SU-DHL-6 (cell line): ENCODE measurements around the gene KMT2B.

ENCODE experiments used
- EZH2phosphoT487 ChIP-seq: fragments of 200-600 bp; sonication (generic), shearing (Covaris generic); conservative IDR thresholded peaks from 2 replicates; pipeline ENCODE4 v1.6.1; 2018; ENCODE audit warnings: mild to moderate bottlenecking, antibody characterized with exemption, low read length, moderate library complexity, mixed read lengths
- TF ChIP-seq, protein P1 (sequence below): fragments of 200-600 bp; sonication (generic); IDR thresholded peaks from one replicate; pipeline ENCODE4 v1.5.1; 2017; ENCODE audit warnings: antibody characterized with exemption, mild to moderate bottlenecking, low read length, moderate library complexity; ENCODE audit not compliant: insufficient read depth, poor library complexity, severe bottlenecking

GRCh38 chr19:35781650-35782049 is 63.8 kb downstream of the KMT2B start:
- TF ChIP-seq, protein P1, sequence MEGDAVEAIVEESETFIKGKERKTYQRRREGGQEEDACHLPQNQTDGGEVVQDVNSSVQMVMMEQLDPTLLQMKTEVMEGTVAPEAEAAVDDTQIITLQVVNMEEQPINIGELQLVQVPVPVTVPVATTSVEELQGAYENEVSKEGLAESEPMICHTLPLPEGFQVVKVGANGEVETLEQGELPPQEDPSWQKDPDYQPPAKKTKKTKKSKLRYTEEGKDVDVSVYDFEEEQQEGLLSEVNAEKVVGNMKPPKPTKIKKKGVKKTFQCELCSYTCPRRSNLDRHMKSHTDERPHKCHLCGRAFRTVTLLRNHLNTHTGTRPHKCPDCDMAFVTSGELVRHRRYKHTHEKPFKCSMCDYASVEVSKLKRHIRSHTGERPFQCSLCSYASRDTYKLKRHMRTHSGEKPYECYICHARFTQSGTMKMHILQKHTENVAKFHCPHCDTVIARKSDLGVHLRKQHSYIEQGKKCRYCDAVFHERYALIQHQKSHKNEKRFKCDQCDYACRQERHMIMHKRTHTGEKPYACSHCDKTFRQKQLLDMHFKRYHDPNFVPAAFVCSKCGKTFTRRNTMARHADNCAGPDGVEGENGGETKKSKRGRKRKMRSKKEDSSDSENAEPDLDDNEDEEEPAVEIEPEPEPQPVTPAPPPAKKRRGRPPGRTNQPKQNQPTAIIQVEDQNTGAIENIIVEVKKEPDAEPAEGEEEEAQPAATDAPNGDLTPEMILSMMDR = no peak
- no peak for TF ChIP-seq EZH2phosphoT487
